D721Med (cell line): ENCODE measurements around the gene PAQR6.

Experiments
- DNase-seq: peaks from one replicate; pipeline ENCODE4 v3.0.0; 2011; ENCODE audit warnings: low spot score; ENCODE audit not compliant: insufficient read length
- FAIRE-seq: peaks from 2 replicates; lab custom pipeline; 2011; peaks lifted over from hg19 to GRCh38; lab: Jason Lieb, UNC
- CTCF ChIP-seq: IDR thresholded peaks from 2 replicates; pipeline ENCODE4 v1.5.1; 2012; ENCODE audit warnings: mild to moderate bottlenecking, control low read depth; ENCODE audit not compliant: insufficient read depth; ENCODE audit errors: missing control alignments

Gene PAQR6

DNA sequence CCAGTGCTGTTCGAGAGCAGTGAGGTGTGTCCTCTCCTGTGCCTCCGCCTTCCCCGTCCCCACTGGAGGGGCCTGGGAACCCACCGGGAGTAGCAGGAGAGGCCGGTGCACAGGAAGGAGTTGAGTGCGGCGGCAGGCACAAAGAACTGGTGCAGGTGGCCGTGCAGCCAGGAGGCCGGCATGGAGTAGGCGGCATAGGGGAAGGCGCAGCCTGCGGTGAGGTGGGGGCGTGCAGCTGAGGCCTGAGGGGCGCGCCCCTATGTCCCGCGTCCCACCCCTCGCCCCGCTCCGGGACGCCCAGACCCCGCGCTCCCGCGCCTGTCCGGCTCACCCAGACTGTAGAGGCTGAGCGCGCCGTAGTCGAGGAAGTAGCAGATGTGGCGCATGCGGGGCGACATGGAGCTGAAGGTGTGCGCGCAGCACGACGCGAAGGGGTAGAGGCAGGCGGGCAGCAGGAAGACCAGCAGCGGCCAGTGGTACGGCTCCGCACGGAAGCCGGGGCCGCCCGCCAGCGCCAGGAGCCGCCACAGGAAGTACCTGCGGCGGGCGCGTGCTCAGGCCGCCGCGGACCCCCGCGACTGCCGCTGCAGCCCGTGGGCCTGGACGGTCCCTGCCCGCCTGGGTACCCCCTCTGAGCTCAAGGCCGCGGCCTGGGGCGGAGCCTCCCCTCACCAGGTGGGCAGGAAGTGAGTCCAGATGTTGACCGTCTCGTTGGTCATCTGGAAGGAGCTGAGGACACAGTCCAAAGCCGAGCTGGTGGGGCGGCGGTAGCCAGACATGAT is 2.2 kb downstream of the PAQR6 start:
- TF ChIP-seq CTCF: no peak
- DNase-seq: no peak
- no peak for FAIRE-seq

- no peak for TF ChIP-seq CTCF
- FAIRE-seq (no peak), DNase-seq (no peak)
These were observed 3.1 kb downstream of the PAQR6 start for GRCh38 chr1:156244712-156245111.

DNA sequence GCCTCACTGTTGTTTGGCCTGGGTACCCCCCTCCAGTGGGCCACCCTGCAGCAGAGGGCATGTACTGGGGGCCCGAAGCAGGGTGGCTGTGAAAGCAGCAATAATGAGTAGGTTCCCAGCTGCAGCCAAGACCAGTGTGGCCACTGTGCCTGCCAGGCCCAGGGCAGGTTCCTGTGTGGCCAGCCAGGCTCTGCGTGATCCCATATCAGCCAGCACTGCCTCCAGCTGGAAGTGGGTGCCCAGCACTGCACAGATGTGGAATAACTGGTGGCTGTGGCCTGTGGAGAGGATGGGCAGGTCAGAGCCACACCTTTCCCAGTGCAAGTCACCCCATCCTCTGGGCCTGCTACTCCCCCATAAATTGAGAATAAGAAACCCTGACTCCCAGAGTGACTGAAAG is 3.7 kb downstream of the PAQR6 start:
- no peak for TF ChIP-seq CTCF
- DNase-seq (no peak), FAIRE-seq (no peak)

- FAIRE-seq: no peak
- TF ChIP-seq CTCF: no peak
- no peak for DNase-seq
These were observed 5.1 kb downstream of the PAQR6 start for GRCh38 chr1:156242738-156243137.

- FAIRE-seq: no peak
- DNase-seq: no peak
- no peak for TF ChIP-seq CTCF
These were observed 5.9 kb downstream of the PAQR6 start, which contains the start of gene BGLAP for GRCh38 chr1:156241926-156242325. Gene BGLAP (plus strand): TSS chr1:156242184. CDS start chr1:156242232, 48 bp downstream.

GRCh38 chr1:156241311-156241811 is 6.5 kb downstream of the PAQR6 start:
- no peak for DNase-seq
- no peak for TF ChIP-seq CTCF
- FAIRE-seq: no peak

GRCh38 chr1:156238248-156238647 is 9.6 kb downstream of the PAQR6 start:
- no peak for TF ChIP-seq CTCF
- FAIRE-seq: no peak

More at GRCh38 chr1:156238248-156238647, 9.6 kb downstream of the PAQR6 start:
- DNase-seq: no peak
